ENCODE results near the gene CYP2A7.

DNA sequence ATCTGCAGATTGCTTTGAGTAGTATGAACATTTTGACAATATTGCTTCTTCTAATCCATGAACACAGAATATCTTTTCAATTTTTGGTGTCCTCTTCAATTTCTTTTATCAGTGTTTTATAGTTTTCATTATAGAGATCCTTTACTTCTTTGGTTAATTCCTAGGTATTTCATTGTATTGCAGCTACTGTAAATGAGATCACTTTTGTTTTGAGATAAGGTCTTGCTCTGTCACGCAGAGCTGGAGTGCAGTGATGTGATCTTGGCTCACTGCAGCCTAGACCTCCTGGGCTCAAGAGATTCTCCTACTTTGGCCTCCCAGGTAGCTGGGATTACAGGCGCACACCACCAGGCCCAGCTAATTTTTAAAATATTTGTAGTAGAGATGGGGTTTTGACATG, 9.8 kb downstream of the CYP2A7 start:
- TF ChIP-seq, protein P1, sequence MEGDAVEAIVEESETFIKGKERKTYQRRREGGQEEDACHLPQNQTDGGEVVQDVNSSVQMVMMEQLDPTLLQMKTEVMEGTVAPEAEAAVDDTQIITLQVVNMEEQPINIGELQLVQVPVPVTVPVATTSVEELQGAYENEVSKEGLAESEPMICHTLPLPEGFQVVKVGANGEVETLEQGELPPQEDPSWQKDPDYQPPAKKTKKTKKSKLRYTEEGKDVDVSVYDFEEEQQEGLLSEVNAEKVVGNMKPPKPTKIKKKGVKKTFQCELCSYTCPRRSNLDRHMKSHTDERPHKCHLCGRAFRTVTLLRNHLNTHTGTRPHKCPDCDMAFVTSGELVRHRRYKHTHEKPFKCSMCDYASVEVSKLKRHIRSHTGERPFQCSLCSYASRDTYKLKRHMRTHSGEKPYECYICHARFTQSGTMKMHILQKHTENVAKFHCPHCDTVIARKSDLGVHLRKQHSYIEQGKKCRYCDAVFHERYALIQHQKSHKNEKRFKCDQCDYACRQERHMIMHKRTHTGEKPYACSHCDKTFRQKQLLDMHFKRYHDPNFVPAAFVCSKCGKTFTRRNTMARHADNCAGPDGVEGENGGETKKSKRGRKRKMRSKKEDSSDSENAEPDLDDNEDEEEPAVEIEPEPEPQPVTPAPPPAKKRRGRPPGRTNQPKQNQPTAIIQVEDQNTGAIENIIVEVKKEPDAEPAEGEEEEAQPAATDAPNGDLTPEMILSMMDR (IDR thresholded peaks at IDR 0.05; ENCODE audit: insufficient read depth, low read length, poor library complexity, severe bottlenecking) = no peak
- TF ChIP-seq EZH2phosphoT487 (conservative IDR thresholded peaks at IDR 0.05; ENCODE audit: low read length) = no peak

All from SU-DHL-6 (cell line).